AG09309 (cell line): Measurements from ENCODE around the gene CD180.

ENCODE experiments used
- DNase-seq: peaks from one replicate; pipeline ENCODE4 v3.0.0-alpha.2; 2010; ENCODE audit warnings: low read depth
- H3K4me3 ChIP-seq: 2 replicates; pipeline ENCODE4 v1.5.1; 2011; ENCODE audit warnings: mild to moderate bottlenecking, low read depth, low read length, moderate library complexity; ENCODE audit not compliant: control insufficient read depth
- CTCF ChIP-seq: IDR thresholded peaks from 2 replicates; pipeline ENCODE4 v1.5.1; 2011; ENCODE audit warnings: mild to moderate bottlenecking, low read depth, low read length, inconsistent platforms; ENCODE audit not compliant: insufficient read depth, control insufficient read depth; ENCODE audit errors: missing control alignments

The CD180 gene

GRCh38 chr5:67200809-67201562, 4.4 kb upstream of the CD180 start:
- no peak for TF ChIP-seq CTCF
- DNase-seq = no peak
- no peak overlapping the region for H3K4me3 ChIP-seq

- DNase-seq = no peak
- TF ChIP-seq CTCF = no peak
- no peak overlapping the region for H3K4me3 ChIP-seq
These were observed 3.3 kb upstream of the CD180 start for GRCh38 chr5:67199859-67200258.

GRCh38 chr5:67198917-67199316, 2.3 kb upstream of the CD180 start:
- no peak overlapping the region for H3K4me3 ChIP-seq
- no peak for DNase-seq
- TF ChIP-seq CTCF = no peak

- DNase-seq = no peak
- TF ChIP-seq CTCF = no peak
- no peak overlapping the region for H3K4me3 ChIP-seq
These were observed 937 bp upstream of the CD180 start for GRCh38 chr5:67197536-67197935.

- H3K4me3 ChIP-seq = no peak overlapping the region
- TF ChIP-seq CTCF = no peak
These were observed 958 bp downstream of the CD180 start for GRCh38 chr5:67195406-67196275.

GRCh38 chr5:67194166-67194565, 2.4 kb downstream of the CD180 start:
- TF ChIP-seq CTCF = no peak
- DNase-seq = no peak
- no peak overlapping the region for H3K4me3 ChIP-seq

More at GRCh38 chr5:67195406-67196275, 958 bp downstream of the CD180 start:
- DNase-seq = no peak
